SK-N-MC (cell line): Measurements from ENCODE around the gene ZNF182.
"Not testable (repeated sequence)": the region's sequence is repeated elsewhere in the genome, so short reads cannot be mapped to it uniquely, and the experiment has no call there.

Source experiments
- DNase-seq: peaks from one replicate; pipeline ENCODE4 v3.0.0-alpha.2; 2011; ENCODE audit warnings: low read depth, low spot score
- H3K27ac ChIP-seq: fragments of 200-600 bp; sonication (generic); 2 replicates; pipeline ENCODE4 v1.5.1; 2016; ENCODE audit warnings: mixed run types
- H3K36me3 ChIP-seq: fragments of 200-600 bp; sonication (generic); 2 replicates; pipeline ENCODE4 v1.6.1; 2017; ENCODE audit warnings: antibody characterized with exemption, low read length, mixed read lengths; ENCODE audit not compliant: insufficient read depth
- H3K4me3 ChIP-seq: fragments of 200-600 bp; sonication (generic); 2 replicates; pipeline ENCODE4 v1.5.1; 2016
- H3K9ac ChIP-seq: fragments of 200-600 bp; sonication (generic); 2 replicates; pipeline ENCODE4 v1.8.0; 2017; ENCODE audit warnings: mixed run types, mixed read lengths; ENCODE audit not compliant: insufficient read length
- H3K9me3 ChIP-seq: fragments of 200-600 bp; sonication (generic); 2 replicates; pipeline ENCODE4 v1.6.1; 2017; ENCODE audit warnings: low read depth, mild to moderate bottlenecking, antibody characterized with exemption, low read length, moderate library complexity, mixed read lengths
- EZH2 ChIP-seq: fragments of 200-600 bp; sonication (generic); IDR thresholded peaks from one replicate; pipeline ENCODE4 v1.6.1; 2017; ENCODE audit warnings: antibody characterized with exemption
- FOXP2 ChIP-seq: optimal IDR thresholded peaks from 2 replicates; pipeline ENCODE3; 2011; ENCODE audit warnings: mild to moderate bottlenecking, moderate library complexity; ENCODE audit not compliant: insufficient read depth; ENCODE audit errors: extremely low read length, control extremely low read depth
- POLR2AphosphoS5 ChIP-seq: IDR thresholded peaks from 2 replicates; pipeline ENCODE4 v1.6.1; 2012; ENCODE audit warnings: mild to moderate bottlenecking, low read depth, low read length, borderline replicate concordance

Gene ZNF182

DNA sequence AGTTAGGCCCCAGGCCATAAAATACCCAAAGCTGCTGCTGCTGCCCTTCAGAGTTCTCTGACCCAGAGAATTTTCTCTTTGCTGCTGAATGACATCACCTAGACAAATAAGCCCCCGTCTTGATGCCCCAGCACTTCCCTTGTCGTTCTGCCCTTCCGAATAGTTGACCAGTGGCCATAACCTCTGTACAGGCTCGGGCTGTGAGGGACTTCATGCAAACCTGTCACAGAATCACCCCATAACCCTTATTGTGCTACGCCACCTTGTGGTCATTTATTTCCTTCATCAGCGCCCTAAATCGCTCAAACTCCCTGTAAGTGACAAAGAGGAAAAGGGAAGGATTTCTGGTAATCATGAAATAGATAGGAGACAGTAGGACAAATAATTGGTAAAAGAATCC, 21.8 kb upstream of the ZNF182 start:
- Histone ChIP-seq H3K27ac (peak overlapping the region; percentile 90), H3K36me3 (no peaks in the 10 kb centered on the region), H3K9me3 (0 out of 2 replicates have a peak, but pooled peaks cover 5% of the 10 kb centered on the region), H3K9ac (peak overlapping the region; percentile 50), H3K4me3 (no peak overlapping the region)
- TF ChIP-seq EZH2: no peak
- DNase-seq: peak; percentile 66

DNA sequence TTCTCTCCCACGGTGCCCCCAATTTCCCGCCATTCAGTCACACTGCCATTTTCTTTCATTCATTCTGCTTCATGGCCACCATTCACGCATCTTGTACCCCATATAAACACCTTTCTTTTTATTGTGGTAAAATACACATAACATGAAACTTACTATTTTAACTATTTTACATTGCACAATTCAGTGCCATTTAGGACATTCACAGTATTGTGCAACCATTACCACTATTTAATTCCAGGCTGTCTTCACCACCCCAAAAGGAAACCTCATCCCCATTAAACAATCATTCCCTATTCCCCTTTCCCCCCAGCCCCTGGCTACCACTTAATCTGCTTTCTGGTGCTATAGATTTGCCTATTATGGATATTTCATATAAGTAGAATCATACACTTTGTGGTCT, 18.9 kb upstream of the ZNF182 start:
- TF ChIP-seq POLR2AphosphoS5 (no peak), FOXP2 (no peak), EZH2 (no peak)
- no peak for DNase-seq
- Histone ChIP-seq H3K36me3 (no peaks in the 10 kb centered on the region), H3K9ac (no peak overlapping the region), H3K27ac (no peak overlapping the region), H3K9me3 (0 out of 2 replicates have a peak, but pooled peaks cover 5% of the 10 kb centered on the region), H3K4me3 (no peak overlapping the region)

DNA sequence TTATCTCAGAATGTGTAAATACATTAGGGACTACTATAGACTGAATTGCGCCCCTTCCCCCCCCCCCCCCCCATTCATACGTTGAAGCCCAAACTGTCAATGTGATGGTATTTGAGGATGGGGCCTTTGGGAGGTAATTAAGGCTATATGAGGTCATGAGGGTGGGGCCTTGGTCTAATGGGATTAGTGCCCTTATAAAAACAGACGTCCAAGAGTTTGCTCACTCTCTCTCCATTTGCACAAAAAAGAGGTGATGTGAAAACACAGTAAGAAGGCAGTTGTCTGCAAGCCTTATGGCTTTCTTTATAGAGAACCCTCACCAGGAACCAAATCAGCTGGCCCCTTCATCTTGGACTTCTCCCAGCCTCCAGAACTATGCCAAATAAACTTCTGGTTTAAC, 18.3 kb upstream of the ZNF182 start:
- H3K36me3 ChIP-seq: no peaks in the 10 kb centered on the region
- H3K4me3 ChIP-seq: no peak overlapping the region
- no peak overlapping the region for H3K9ac ChIP-seq
- H3K9me3 ChIP-seq: 0 out of 2 replicates have a peak, but pooled peaks cover 5% of the 10 kb centered on the region
- DNase-seq: no peak
- no peak overlapping the region for H3K27ac ChIP-seq
- TF ChIP-seq FOXP2 (no peak), POLR2AphosphoS5 (no peak), EZH2 (no peak)

DNA sequence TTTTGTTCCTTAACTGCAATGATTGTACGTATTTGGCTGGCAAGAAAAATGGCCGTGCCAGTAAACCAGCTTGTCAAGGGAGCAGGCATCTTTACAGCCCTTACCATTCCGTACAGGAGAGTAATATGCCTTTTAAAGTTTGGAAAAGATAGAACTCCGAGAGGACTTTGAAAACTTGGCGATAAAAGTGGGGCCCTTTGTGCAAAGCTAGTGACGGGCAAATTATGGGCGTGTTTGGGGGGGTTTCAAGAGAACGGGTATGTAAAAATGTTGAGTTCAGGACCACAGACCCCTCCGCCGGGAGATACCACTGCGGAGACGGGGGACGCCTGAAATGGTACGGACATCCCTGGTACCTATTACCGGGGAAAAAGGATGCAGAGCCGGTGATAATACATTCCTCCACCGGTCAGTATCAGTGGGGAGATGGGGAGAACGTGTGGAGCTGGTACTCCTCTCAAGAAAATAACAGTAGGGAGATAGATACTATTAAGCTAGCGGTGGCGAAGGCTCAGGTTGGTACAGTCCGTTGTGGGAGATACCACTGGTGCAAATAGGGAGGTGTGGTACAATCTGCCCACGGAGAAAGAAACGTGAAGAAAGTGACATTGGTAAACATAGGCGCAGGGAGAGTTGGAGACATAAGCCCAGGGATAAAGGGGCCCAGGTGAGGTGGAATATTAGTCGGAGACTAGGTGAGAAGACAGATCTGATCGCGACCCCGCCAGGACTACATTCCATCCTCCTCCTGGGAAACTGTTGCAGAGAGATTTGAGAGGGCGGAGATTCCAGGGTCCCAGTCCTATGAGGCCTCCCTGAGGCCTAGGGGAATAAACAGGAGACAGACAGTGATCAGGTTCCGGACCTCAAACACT, 17.5 kb upstream of the ZNF182 start:
- Histone ChIP-seq H3K27ac (no peak overlapping the region), H3K9ac (no peak overlapping the region)

DNA sequence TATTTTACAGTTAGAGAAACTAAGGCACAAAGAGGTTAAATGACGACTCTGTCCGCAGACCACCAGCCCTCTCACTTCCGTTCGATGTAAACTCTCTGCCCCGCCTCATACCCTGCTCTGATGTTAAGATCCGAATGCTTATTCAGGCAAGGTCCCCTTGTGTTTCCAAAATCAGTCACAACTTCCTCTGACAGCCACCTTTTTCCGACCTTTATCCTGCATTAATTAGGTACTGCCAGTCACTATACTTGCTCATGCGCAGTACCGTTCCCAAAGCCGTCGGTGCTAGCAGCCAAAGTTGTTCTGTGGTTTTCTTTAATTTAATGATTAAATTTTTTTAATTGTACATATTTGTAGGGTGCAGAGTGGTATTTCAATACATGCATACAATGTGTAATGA, 16.7 kb upstream of the ZNF182 start:
- H3K36me3 ChIP-seq, H3K9ac ChIP-seq, DNase-seq, H3K9me3 ChIP-seq, H3K27ac ChIP-seq, H3K4me3 ChIP-seq: not testable (repeated sequence)

More for the DNA sequence above, 17.5 kb upstream of the ZNF182 start:
- Histone ChIP-seq H3K36me3 (no peaks in the 10 kb centered on the region), H3K9me3 (0 out of 2 replicates have a peak, but pooled peaks cover 5% of the 10 kb centered on the region), H3K4me3 (no peak overlapping the region)
- no peak for DNase-seq
- no peak for TF ChIP-seq EZH2
- TF ChIP-seq POLR2AphosphoS5: no peak
- no peak for TF ChIP-seq FOXP2

DNA sequence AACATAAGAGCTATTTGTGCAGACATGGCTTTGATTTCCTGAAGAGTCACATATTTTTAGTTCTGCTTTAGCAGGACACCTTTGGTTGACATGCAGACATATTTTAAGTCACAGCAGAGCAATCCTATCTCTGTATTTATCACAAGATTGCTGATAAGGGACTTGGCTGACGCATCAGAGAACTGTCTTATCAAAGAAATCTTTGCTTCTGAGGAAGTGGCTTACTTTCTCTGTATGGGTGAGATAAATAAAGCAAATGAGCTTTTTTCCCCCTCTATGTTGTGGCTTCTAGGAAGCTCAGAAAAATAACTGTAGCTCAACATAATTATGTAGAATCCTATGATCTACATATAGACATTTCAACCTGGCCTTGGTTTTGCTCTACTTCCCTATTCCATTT, 16.1 kb upstream of the ZNF182 start:
- DNase-seq, H3K9me3 ChIP-seq, H3K27ac ChIP-seq, H3K36me3 ChIP-seq, H3K4me3 ChIP-seq, H3K9ac ChIP-seq: not testable (repeated sequence)

DNA sequence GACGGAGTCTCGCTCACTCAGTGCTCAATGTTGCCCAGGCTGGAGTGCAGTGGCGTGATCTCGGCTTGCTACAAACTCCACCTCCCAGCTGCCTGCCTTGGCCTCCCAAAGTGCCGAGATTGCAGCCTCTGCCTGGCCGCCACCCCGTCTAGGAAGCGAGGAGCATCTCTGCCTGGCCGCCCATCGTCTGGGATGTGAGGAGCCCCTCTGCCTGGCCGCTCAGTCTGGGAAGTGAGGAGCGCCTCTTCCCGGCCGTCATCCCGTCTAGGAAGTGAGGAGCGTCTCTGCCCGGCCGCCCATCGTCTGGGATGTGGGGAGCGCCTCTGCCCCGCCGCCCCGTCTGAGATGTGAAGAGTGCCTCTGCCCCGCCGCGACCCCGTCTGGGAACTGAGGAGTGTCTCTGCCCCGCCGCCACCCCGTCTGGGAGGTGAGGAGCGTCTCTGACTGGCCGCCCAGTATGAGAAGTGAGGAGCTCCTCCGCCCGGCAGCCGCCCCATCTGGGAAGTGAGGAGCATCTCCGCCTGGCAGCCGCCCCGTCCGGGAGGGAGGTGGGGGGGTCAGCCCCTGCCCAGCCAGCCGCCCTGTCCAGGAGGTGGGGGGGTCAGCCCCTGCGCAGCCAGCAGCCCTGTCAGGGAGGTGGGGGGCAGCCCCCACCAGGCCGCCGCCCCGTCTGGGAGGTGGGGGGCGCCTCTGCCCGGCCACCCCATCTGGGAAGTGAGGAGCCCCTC, 13.0 kb upstream of the ZNF182 start:
- not testable (repeated sequence) for H3K27ac ChIP-seq, H3K36me3 ChIP-seq, H3K9me3 ChIP-seq, DNase-seq, H3K4me3 ChIP-seq, H3K9ac ChIP-seq

DNA sequence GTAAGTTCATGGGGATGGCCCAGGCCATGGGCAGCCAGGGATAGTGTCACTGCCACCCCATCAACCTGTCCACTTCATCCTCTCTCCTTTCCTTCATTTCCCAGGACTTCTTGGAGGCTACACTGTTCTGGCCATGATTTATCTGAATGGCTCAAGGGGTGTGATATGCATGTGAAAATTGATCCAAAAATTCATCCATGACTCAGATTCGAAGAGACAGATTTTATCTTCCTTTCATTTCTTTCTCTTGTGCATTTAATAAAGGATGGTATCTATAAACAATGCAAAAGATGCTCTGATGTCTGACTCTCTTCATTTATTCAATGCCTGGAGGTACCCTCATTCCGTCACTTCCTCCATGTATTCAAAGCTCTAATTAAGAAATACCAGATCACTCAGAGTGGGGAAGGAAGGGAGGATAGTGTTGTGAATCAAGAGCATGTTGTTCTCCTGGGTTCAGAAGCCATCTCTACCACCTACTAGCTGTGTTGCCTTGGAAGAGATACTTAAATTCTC, 5.7 kb upstream of the ZNF182 start:
- not testable (repeated sequence) for H3K36me3 ChIP-seq, H3K4me3 ChIP-seq, H3K9me3 ChIP-seq, DNase-seq, H3K27ac ChIP-seq, H3K9ac ChIP-seq

DNA sequence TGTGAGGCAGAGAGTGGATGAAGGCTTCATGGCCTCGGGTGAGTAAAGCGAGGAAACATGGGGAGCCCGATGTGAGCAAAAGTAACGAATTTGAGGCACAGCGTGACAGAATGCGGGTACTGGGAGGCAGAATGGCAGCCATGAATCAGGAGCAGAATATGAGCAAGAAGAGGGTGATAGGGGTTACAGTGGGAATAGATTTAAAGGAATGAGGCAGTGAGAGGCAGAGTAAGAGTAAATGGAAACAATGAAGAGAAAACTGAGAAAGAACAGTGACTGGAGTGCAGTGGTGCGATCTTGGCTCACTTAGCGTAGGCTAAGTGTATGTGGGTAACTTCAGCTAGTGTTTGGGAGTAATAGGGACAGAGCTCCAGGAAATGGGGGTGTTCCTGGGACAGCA, 2.9 kb upstream of the ZNF182 start, which contains the start of gene SPACA5:
SPACA5 (plus strand) TSS at position 301 of the 400 bp plus-strand sequence. CDS start 815 bp downstream, outside the sequence.
- not testable (repeated sequence) for H3K9me3 ChIP-seq, H3K36me3 ChIP-seq, DNase-seq, H3K9ac ChIP-seq, H3K4me3 ChIP-seq, H3K27ac ChIP-seq

DNA sequence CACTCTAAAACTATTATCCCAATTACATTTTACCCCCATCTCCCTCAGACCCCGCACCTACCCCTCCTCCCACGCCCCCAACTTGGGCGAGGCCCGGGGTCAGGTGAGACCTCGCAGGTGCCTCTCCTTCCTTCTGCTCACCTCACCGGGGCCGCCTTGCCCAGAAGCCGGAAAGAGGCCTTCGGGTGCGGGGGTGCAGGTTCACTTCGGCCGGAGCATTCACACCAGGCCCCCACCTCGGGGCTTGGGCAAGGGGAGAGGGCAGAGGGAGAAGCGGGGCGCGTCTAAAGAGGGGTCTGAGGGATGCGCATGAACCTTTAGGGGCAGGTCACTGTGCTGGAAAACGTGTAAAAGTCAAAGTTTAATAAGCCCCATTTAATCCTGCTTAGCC, 427 bp downstream of the ZNF182 start:
- TF ChIP-seq EZH2: no peak
- no peak for TF ChIP-seq FOXP2
- no peak for TF ChIP-seq POLR2AphosphoS5
- Histone ChIP-seq H3K36me3 (peaks cover 11% of the 10 kb centered on the region), H3K9ac (peak overlapping the region; percentile 76), H3K9me3 (no peaks in the 10 kb centered on the region), H3K27ac (no peak overlapping the region), H3K4me3 (peak overlapping the region; percentile 74)
- DNase-seq: no peak
